HT-29 (cell line): ENCODE data around the gene SHANK2. TPM values are rescaled to one million over a fixed set of nuclear protein-coding genes. Genes with fewer than 3 reads are reported as not detected.

Source experiments
- DNase-seq: peaks from one replicate; pipeline ENCODE4 v3.0.0-alpha.2; 2015; ENCODE audit warnings: low spot score
- total RNA-seq: library from RNA; depleted of rRNA; stranded (reverse); fragments of >200 nt; shearing (Covaris generic); gene quantifications from 2 replicates; pipeline ENCODE4 v1.2.3, GENCODE V29; 2014

SHANK2 gene
- total RNA-seq, 1 experiment from 2014 or later: 2.5 TPM

- DNase-seq: no peak
These were observed 17.5 kb upstream of the SHANK2 start for GRCh38 chr11:71269603-71270511.

GRCh38 chr11:71268706-71269321 is 16.4 kb upstream of the SHANK2 start:
- no peak for DNase-seq

DNA sequence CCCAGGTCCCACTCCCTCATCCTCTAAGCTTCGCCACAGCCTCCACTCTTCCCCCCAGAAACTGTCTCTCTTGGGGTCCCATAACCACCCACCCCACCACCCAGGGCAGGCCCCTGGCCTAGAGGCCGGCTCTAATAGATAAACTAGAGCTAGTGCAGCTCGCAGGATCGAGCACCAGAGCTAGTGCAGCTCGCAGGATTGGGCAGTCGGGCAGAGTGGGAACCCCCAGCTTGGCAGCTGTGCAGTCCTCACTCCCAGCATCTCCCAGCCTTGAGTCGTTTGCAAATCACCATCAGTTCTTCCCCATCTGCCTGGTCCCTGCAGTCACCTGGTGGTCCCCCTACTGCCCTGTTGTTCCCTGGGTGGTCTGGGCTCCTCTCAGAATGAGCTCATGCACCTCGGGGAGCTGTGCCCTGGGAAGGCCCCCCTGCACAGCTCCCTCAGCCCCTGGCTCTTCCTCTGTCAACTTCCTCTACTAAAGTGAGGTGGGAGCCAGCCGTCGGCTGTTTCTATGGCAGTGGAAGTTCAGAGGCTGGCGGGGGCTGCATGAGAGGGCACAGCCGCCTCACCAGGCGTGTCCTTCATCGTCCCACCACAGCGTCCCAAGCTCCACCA is 15.5 kb upstream of the SHANK2 start:
- DNase-seq: no peak

- DNase-seq: peak; percentile 26
These were observed 13.9 kb upstream of the SHANK2 start for GRCh38 chr11:71266114-71266833.

DNA sequence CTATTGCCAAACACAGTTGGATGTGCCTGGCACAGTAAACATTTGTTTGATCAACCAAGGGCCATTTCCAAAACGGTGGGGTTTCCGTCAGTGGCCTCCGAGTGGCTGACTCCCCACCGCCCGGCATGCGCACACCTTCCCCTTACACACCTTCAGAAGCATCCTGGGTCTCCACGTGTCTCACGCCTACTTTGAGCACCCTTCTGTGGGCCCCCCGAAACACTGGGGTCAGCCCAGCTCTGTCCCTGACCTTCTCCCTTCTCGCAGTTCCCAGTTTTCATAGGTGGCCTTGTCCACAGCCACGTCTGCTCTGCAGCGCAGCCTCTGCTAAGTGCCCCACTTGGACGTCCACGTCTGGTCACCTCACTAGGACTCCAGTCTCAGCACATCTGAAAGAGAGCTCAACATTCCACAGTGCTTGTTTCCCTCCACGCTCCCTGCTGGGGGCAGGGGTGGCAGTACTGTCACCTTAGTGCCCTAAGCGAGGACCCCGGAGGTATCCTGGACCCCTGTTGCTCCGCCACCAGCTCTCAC is 13.2 kb upstream of the SHANK2 start:
- DNase-seq: no peak

- DNase-seq: no peak
These were observed 11.0 kb upstream of the SHANK2 start for GRCh38 chr11:71263386-71263785.

DNA sequence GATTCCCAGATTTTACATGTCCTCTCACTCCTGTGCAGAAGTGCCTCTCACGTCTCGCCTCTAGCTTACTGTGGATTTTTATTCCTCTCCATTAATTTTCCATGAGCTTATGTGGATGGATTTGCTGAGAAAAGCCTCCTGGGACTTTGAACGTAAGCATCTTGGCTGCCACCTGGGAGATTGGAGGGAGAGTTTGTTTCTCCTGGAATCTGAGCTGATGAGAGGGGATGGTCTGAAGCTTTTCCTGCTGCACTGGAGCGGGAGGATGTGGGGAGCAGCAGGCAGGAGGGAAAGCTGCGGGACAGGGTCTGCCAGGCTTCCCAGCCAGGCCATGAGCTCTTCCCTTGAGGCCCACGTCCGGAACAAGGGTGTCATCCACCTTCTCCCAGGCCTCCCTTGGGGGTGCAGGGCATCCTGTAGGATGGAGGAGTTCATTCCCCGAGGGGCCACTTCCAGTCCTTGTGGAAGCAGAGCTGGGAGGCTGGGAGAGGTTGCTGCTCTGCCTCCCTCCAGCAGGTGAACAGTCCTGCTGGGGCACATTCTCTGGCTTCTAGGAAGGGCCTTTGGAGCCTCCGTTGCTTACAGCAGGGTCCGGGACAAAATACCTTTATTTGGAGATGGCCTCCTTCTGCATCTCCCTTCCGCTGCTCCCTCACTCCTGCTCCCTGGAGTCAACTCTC is 3.6 kb upstream of the SHANK2 start:
- no peak for DNase-seq

DNA sequence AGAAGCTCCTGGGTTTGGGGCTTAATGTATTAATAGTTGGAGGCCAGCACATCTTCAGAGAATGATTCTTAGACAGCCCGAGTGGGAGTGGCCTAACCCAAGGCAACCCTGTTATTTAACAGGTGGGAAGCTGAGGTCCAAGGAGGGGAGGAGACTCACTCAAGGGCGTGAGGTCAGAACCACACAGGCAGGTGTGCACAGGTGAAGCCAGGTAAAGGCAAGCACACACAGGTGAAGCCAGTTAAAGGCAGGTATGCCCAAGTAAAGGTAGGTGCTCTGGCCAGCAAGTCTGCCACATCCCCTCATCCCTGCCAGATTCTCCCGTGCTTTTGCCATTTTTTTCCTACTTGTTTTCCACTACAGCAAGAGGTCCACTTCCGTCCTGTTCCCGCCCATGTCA is 2.9 kb upstream of the SHANK2 start:
- DNase-seq: no peak

DNA sequence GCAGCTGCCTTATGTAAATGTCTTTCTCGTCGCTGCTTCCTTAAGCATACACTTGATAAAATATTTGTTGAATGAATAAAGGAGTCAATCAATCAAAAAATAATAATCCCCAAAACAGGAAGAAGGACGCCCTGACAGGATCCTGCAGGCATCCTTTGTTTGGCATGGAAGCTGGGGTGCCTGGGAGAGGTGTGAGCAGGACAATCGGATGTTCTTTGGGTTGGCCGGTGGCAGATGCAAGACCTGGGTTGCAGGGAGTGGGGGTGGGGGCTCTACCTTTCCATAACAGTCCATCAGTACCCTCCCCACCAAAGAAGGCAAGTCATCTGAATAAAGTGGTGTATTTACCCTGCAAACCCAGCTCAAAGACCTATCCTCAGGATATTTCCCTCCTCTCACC is 1.4 kb upstream of the SHANK2 start:
- no peak for DNase-seq

- peak; percentile 63 for DNase-seq
These were observed 673 bp upstream of the SHANK2 start for GRCh38 chr11:71252770-71253730.

GRCh38 chr11:71251761-71252268 is 562 bp downstream of the SHANK2 start:
- DNase-seq: peak; percentile 5

GRCh38 chr11:71251151-71251721 is 1.1 kb downstream of the SHANK2 start:
- peak; percentile 9 for DNase-seq

- DNase-seq: no peak
These were observed 1.7 kb downstream of the SHANK2 start for GRCh38 chr11:71250523-71251150.

DNA sequence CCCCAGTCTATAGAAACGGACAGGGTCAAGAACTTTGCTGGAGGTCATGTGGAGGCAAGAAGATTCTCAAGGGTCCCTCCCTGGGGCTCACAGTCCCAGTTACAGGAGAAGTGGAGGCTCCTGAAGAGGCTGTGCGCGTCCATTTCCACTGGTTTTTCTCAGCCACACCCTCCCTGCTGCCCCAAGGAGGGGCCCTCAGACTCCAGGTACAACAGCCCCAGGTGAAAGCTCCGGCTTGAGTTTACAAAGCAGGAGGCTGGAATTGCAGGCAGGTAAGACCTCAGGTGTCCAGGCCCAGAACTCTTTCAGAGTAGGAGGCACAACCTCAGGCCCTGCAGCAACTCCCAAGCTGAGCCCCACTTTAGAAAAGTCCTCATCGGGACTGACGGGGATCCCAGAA is 3.1 kb downstream of the SHANK2 start:
- no peak for DNase-seq

GRCh38 chr11:71248656-71249055 is 3.7 kb downstream of the SHANK2 start:
- no peak for DNase-seq

DNA sequence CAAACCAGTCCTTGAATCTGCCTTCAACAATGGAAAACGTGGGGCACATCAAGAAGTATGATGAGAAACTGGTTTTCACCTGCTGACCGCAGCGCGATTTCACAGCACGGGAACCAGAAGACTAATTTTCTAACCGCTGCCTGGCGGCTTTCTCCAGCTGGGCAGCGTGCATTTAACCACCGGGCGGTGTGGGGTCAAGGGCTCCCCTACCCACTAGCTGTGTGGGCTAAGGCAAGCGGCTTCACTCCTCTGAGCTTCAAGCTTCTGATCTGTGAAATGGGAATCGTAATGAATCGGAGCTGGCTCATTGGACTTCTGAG is 4.2 kb downstream of the SHANK2 start:
- no peak for DNase-seq

GRCh38 chr11:71247551-71248250 is 4.7 kb downstream of the SHANK2 start:
- DNase-seq: no peak

GRCh38 chr11:71246559-71246958 is 5.8 kb downstream of the SHANK2 start:
- DNase-seq: no peak
